Endothelial cell (in vitro differentiated cells): ENCODE results near the gene PDILT. TPM values are rescaled to one million over a fixed set of nuclear protein-coding genes. Genes with fewer than 3 reads are reported as not detected.
"Not testable (repeated sequence)": the region's sequence is repeated elsewhere in the genome, so short reads cannot be mapped to it uniquely, and the experiment has no call there.

Source experiments
- DNase-seq: peaks from one replicate; pipeline ENCODE4 v3.0.0; 2021; ENCODE audit warnings: low spot score
- H3K27ac Mint-ChIP-seq: one replicate; pipeline ENCODE4 v1.8.0; 2021; ENCODE audit warnings: mixed read lengths, inconsistent platforms; ENCODE audit not compliant: unreplicated experiment
- H3K27me3 Mint-ChIP-seq: one replicate; pipeline ENCODE4 v1.8.0; 2021; ENCODE audit warnings: mild to moderate bottlenecking, moderate library complexity, mixed read lengths, inconsistent platforms; ENCODE audit not compliant: unreplicated experiment
- H3K36me3 Mint-ChIP-seq: one replicate; pipeline ENCODE4 v1.8.0; 2021; ENCODE audit warnings: mild to moderate bottlenecking, low read depth, mixed read lengths, inconsistent platforms; ENCODE audit not compliant: unreplicated experiment
- H3K4me1 Mint-ChIP-seq: one replicate; pipeline ENCODE4 v1.8.0; 2021; ENCODE audit warnings: mild to moderate bottlenecking, mixed read lengths, inconsistent platforms; ENCODE audit not compliant: unreplicated experiment
- H3K4me3 Mint-ChIP-seq: one replicate; pipeline ENCODE4 v1.8.0; 2021; ENCODE audit warnings: mild to moderate bottlenecking, mixed read lengths, inconsistent platforms; ENCODE audit not compliant: unreplicated experiment
- H3K9me3 Mint-ChIP-seq: one replicate; pipeline ENCODE4 v1.8.0; 2021; ENCODE audit warnings: mixed read lengths, inconsistent platforms; ENCODE audit not compliant: unreplicated experiment
- long read RNA-seq: library from polyadenylated mRNA; unstranded; transcript quantifications from one replicate; pipeline ENCODE4 v2.0.0, GENCODE V29; 2020; ENCODE audit not compliant: unreplicated experiment
- total RNA-seq: library from RNA; stranded (reverse); fragmentation: NEBNext Ultra II Directional; extraction: Animal tissue kit (Norgen Biotek cat#: 25700); gene quantifications from one replicate; pipeline ENCODE4 v1.2.1, GENCODE V29; 2021; ENCODE audit not compliant: unreplicated experiment
- TF ChIP-seq, protein P1 (sequence below): fragments of 200-600 bp; sonication (generic); IDR thresholded peaks from one replicate; pipeline ENCODE4 v1.5.0; 2021; ENCODE audit warnings: antibody characterized with exemption; ENCODE audit not compliant: unreplicated experiment

The PDILT gene, protein sequence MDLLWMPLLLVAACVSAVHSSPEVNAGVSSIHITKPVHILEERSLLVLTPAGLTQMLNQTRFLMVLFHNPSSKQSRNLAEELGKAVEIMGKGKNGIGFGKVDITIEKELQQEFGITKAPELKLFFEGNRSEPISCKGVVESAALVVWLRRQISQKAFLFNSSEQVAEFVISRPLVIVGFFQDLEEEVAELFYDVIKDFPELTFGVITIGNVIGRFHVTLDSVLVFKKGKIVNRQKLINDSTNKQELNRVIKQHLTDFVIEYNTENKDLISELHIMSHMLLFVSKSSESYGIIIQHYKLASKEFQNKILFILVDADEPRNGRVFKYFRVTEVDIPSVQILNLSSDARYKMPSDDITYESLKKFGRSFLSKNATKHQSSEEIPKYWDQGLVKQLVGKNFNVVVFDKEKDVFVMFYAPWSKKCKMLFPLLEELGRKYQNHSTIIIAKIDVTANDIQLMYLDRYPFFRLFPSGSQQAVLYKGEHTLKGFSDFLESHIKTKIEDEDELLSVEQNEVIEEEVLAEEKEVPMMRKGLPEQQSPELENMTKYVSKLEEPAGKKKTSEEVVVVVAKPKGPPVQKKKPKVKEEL
- not detected for total RNA-seq
- long read RNA-seq = 0 reads

DNA sequence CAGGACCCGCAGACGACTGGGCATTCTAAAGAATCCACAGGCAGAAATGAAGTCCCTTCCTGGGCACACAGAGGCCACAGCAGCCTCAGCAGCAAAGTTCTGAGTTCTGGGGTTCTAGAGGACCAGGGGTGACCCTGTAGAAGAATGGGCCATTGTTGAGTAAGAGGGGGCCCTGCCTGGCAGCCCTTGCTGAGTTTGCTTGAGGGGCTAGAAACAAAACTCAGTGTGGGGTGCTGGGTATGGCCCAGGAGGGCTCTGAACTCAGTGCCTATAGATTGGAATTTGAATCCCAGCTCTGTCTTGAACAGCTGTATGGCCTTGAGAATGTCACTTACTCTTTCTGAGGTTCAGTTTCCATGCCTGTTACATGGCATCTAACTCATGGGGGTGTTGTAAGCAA lies at the start of gene PDILT:
Gene PDILT, minus strand, starts transcription at position 101 of the 400 bp plus-strand sequence. CDS start 5,437 bp downstream, outside the sequence.
- no peaks in the 10 kb centered on the region for H3K9me3 Mint-ChIP-seq
- TF ChIP-seq, protein P1, sequence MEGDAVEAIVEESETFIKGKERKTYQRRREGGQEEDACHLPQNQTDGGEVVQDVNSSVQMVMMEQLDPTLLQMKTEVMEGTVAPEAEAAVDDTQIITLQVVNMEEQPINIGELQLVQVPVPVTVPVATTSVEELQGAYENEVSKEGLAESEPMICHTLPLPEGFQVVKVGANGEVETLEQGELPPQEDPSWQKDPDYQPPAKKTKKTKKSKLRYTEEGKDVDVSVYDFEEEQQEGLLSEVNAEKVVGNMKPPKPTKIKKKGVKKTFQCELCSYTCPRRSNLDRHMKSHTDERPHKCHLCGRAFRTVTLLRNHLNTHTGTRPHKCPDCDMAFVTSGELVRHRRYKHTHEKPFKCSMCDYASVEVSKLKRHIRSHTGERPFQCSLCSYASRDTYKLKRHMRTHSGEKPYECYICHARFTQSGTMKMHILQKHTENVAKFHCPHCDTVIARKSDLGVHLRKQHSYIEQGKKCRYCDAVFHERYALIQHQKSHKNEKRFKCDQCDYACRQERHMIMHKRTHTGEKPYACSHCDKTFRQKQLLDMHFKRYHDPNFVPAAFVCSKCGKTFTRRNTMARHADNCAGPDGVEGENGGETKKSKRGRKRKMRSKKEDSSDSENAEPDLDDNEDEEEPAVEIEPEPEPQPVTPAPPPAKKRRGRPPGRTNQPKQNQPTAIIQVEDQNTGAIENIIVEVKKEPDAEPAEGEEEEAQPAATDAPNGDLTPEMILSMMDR = no peak
- no peak for DNase-seq
- H3K4me3 Mint-ChIP-seq = no peak within 1 kb of the TSS
- no peaks in the 10 kb centered on the region for H3K36me3 Mint-ChIP-seq
- no peak within 1 kb of the TSS for H3K27ac Mint-ChIP-seq
- peaks cover 2% of the 10 kb centered on the region for H3K4me1 Mint-ChIP-seq
- no peaks in the 10 kb centered on the region for H3K27me3 Mint-ChIP-seq

DNA sequence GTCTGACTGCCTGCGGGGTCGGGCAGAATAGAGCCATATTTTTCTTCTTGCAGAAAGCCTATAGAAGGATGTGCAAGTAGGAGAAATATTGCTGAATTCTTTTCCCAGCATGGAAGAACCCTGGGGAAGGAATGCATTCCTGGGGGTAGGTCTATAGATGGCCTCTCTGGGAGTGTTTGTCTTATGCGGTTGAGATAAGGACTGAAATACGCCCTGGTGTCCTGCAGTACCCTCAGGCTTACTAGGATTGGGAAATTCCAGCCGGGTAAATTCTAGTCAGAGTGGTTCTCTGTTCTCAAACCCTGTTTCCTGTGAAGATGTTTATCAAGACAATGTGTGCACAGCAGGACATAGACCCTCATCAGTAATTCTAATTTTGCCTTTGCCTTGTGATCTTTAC lies 49.1 kb upstream of the PDILT start:
- DNase-seq, H3K27ac Mint-ChIP-seq, H3K4me3 Mint-ChIP-seq, H3K4me1 Mint-ChIP-seq, H3K27me3 Mint-ChIP-seq, H3K9me3 Mint-ChIP-seq, H3K36me3 Mint-ChIP-seq: not testable (repeated sequence)

DNA sequence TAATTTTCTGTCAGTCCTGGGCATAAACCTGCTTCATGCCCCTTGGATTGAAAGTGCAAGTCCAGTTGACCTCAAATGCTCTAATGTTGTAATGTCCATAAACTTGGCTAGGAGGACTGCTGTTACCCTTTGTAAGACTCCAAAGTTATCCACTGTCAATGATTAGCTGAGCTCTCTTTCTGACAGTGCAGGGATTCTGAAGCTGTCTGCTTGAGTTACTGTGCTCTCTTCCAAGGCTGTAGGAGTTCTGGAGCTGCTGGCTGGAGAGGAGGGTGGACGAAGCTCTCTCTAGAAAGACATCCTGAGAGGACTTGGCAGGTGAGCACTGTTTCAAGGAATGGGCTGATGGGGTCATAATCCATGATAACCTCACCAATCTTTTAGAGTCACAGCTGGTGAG lies 46.8 kb upstream of the PDILT start, which contains the start of gene ACSM2A:
Gene ACSM2A, plus strand, starts transcription at position 158 of the 400 bp plus-strand sequence. CDS start 8,594 bp downstream, outside the sequence.
- not testable (repeated sequence) for H3K27me3 Mint-ChIP-seq, H3K36me3 Mint-ChIP-seq, H3K27ac Mint-ChIP-seq, H3K4me3 Mint-ChIP-seq, H3K4me1 Mint-ChIP-seq, DNase-seq, H3K9me3 Mint-ChIP-seq

DNA sequence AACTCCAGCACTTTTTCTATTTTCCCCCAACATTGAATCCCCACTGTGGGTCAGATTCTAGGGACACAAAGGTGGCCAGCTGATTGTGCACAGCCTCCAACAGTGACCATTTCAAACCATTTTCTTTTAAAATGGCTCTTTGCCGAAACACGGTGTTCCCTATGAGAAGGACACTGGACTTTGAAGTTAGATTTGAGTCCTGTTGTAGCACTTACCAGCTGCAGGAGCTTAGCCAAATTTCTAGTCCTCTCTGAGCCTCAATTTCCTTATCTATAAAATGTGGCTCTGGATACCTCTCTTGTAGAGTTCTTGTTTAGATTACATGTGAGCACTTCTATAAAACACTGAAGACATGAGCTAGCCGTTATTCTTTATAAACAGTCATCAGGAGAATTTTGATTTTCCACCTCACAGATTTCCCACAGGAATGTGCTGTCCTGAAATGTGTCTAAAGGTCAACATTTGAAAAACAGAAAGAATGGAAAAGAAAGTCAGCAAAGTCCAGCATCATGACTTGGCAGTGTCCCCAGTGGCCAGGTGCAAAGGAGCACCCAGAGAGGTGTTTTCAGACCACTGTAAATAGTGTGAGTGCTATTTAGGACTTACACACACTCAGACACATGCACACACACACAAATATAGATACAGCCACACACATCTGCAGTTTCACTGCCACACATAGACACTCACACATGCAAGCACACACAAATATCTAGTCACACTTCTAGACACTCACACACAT lies 42.3 kb upstream of the PDILT start:
- H3K27me3 Mint-ChIP-seq, H3K36me3 Mint-ChIP-seq, DNase-seq, H3K27ac Mint-ChIP-seq, H3K4me3 Mint-ChIP-seq, H3K4me1 Mint-ChIP-seq, H3K9me3 Mint-ChIP-seq: not testable (repeated sequence)

GRCh38 chr16:20441859-20442258 lies 37.3 kb upstream of the PDILT start:
- not testable (repeated sequence) for H3K9me3 Mint-ChIP-seq, DNase-seq

DNA sequence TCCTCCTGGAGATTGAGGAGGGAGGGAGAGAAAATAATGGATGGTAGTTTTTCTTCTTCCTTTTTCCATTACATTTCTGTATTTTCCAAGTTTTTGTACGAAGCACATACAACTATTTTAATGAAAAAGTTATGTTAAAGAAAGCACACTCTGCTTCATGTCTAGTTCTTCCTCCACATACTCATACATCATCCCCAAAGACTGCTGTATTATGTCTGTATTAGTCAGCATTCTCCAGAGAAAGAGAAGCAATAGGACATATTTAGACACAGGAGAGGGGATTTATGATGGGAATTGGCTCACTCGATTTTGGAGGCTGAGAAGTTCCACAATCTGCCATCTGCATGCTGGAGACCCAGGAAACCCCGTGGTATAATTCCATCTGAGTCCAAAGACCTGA lies 36.7 kb upstream of the PDILT start:
- H3K27me3 Mint-ChIP-seq = no peaks in the 10 kb centered on the region
- TF ChIP-seq, protein P1 = no peak
- no peaks in the 10 kb centered on the region for H3K9me3 Mint-ChIP-seq
- no peaks in the 10 kb centered on the region for H3K36me3 Mint-ChIP-seq
- DNase-seq = no peak
- H3K4me1 Mint-ChIP-seq = no peaks in the 10 kb centered on the region
- H3K27ac Mint-ChIP-seq = no peak overlapping the region
- no peak overlapping the region for H3K4me3 Mint-ChIP-seq

More at GRCh38 chr16:20441859-20442258, 37.3 kb upstream of the PDILT start:
- not testable (repeated sequence) for H3K27me3 Mint-ChIP-seq, H3K27ac Mint-ChIP-seq, H3K4me1 Mint-ChIP-seq, H3K4me3 Mint-ChIP-seq, H3K36me3 Mint-ChIP-seq

DNA sequence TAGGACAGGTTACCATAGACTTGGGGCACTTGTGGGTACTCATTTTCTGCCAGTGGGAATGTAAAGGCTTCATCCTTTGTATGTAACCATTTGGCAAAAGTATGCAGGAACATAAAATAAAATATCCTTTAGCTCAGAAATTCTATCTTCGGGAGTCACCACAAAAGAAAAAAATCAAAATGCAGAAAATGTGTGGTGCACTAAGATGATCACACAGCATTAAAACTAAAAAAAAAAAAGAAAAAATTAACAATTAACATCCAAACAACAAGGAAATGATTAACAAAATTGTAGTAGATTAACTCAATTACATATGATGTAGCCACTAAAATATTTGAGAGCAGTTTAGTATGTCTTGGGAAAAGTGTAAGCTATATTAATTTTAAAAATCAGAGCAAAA lies 36.2 kb upstream of the PDILT start:
- H3K9me3 Mint-ChIP-seq, H3K27me3 Mint-ChIP-seq, DNase-seq, H3K36me3 Mint-ChIP-seq, H3K4me3 Mint-ChIP-seq, H3K27ac Mint-ChIP-seq, H3K4me1 Mint-ChIP-seq: not testable (repeated sequence)

GRCh38 chr16:20439820-20440231 lies 35.3 kb upstream of the PDILT start:
- not testable (repeated sequence) for H3K9me3 Mint-ChIP-seq, H3K4me1 Mint-ChIP-seq, DNase-seq, H3K36me3 Mint-ChIP-seq, H3K4me3 Mint-ChIP-seq, H3K27me3 Mint-ChIP-seq, H3K27ac Mint-ChIP-seq

DNA sequence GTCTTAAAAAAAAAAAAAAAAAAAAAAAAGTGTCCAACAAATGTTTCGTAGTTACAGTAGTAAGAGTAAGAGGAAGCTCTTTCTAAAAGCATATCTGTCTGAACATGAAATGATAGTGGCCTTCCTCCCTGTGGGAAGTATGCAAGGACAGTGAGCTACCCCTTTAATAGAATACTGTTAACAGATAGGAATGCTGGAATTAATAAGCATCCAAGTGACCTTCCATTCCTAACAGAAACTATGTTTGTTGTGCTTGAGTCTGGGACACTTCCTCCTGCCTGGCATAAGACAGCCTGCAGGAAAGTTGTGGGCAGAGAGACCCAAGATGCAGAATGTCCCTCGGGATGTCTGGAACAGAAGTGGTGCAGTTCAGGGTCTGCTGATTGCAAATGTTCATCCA lies 34.4 kb upstream of the PDILT start:
- not testable (repeated sequence) for H3K9me3 Mint-ChIP-seq, H3K27me3 Mint-ChIP-seq, H3K27ac Mint-ChIP-seq

More for the DNA sequence above, 34.4 kb upstream of the PDILT start:
- not testable (repeated sequence) for DNase-seq, H3K4me3 Mint-ChIP-seq, H3K4me1 Mint-ChIP-seq, H3K36me3 Mint-ChIP-seq
